Heart right ventricle (tissue), 16 donors: Measurements from ENCODE around the gene GNE. TPM values are rescaled to one million over a fixed set of nuclear protein-coding genes. Genes with fewer than 3 reads are reported as not detected.
"Not testable (repeated sequence)": the region's sequence is repeated elsewhere in the genome, so short reads cannot be mapped to it uniquely, and the experiment has no call there.

ENCODE experiments used
- ATAC-seq, 8 donors: fragments of 200-7000 bp; cut with Tn5 transposase; one replicate each; pipeline ENCODE4 v1.9.1; 2020; ENCODE audit warnings: mild to moderate bottlenecking in 8 of 8, moderate library complexity in 8 of 8, moderate number of reproducible peaks in 1 of 8
- DNase-seq, 2 donors: peaks; one replicate each; pipeline ENCODE4 v3.0.0-alpha.2; 2020
- H3K27ac ChIP-seq, 10 donors: fragments of 200-600 bp; sonication (generic) in 2 of 10; one replicate each; pipeline versions ENCODE4 v1.5.0 to v1.8.0; 2020 to 2022; ENCODE audit warnings: mild to moderate bottlenecking in 3 of 10
- H3K27me3 ChIP-seq, 7 donors: fragments of 200-600 bp; one replicate each; pipeline ENCODE4 v1.8.0; 2021 to 2022; ENCODE audit warnings: mild to moderate bottlenecking in 2 of 7
- H3K36me3 ChIP-seq, 9 donors: fragments of 200-600 bp; sonication (generic) in 1 of 9; one replicate each; pipeline versions ENCODE4 v1.5.0 to v1.8.0; 2020 to 2022; ENCODE audit warnings: mild to moderate bottlenecking in 2 of 9
- H3K4me1 ChIP-seq, 9 donors: fragments of 200-600 bp; sonication (generic) in 1 of 9; one replicate each; pipeline versions ENCODE4 v1.5.0 to v1.8.0; 2020 to 2022; ENCODE audit warnings: mild to moderate bottlenecking in 4 of 9
- H3K4me3 ChIP-seq, 10 donors: fragments of 200-600 bp; sonication (generic) in 2 of 10; one replicate each; pipeline versions ENCODE4 v1.5.0 to v1.8.0; 2020 to 2022; ENCODE audit warnings: mild to moderate bottlenecking in 7 of 10, moderate library complexity in 2 of 10
- H3K9me3 ChIP-seq, 11 donors: fragments of 200-600 bp in 10 of 11; sonication (generic) in 2 of 11; one replicate each; pipeline versions ENCODE4 v1.5.0 to v1.8.0; 2013 to 2022; ENCODE audit warnings: mild to moderate bottlenecking in 2 of 11, control low read depth in 1 of 11, moderate library complexity in 1 of 11
- WGBS, 2 donors: extraction: QIAGEN DNeasy Blood & Tissue Kit; methylation state at CpG; one replicate each; pipeline ENCODE4 v1.1.7; 2013; ENCODE audit warnings: inconsistent platforms in 1 of 2; 5-methylcytosine and 5-hydroxymethylcytosine counted together
- intact Hi-C, 10 donors: fragments of 100-400 bp; cut with DNase I; formaldehyde crosslinking; loops; one replicate each; pipeline versions ENCODE4 v1.11.1 to v1.14.2; 2022
- polyA plus RNA-seq, 2 donors: library from polyadenylated mRNA; stranded (reverse); fragments of 200-250 nt; gene quantifications; one replicate each; pipeline ENCODE4 v1.2.3, GENCODE V29; 2013
- total RNA-seq, 10 donors: library from RNA; stranded (reverse); fragmentation: NEBNext Ultra II Directional in 3 of 10; extraction: Animal tissue kit (Norgen Biotek cat#: 25700) in 3 of 10; gene quantifications; one replicate each; pipeline versions ENCODE4 v1.2.1 to v1.2.4, GENCODE V29; 2021 to 2023
- TF ChIP-seq, protein P1 (sequence below), 9 donors: fragments of 200-600 bp; sonication (generic) in 2 of 9; IDR thresholded peaks; one replicate each; pipeline versions ENCODE4 v1.5.0 to v1.8.0; 2021 to 2022; ENCODE audit warnings: antibody characterized with exemption in 9 of 9, mild to moderate bottlenecking in 5 of 9, moderate library complexity in 1 of 9
- donor health status: Arrhythmogenic right ventricular cardiomyopathy.
- donor health status: ischemic (EF 13 %, LVEDD 7.1; RV severe dilation, severe dysfunction).
- donor health status: healthy with polysubstance abuse.
- donor health status: DM: no; HTN: yes; CAD: no.
- donor health status: DM: no; HTN: no; CAD: no.
- donor health status: ischemic (EF 25% LVEDD 6.9; RV normal size, moderate dysfunction).
- donor health status: ischemic (EF 25% LVEDD 5.7; RV mildly dilated, moderate dysfunction).
- donor health status: healthy.
- donor health status: DM: yes; HTN: yes; CAD: no.
- donor health status: Ischemic cardiomyopathy.
- donor health status: ischemic (EF 35%, LVEDD 5.7; RV mildly dilated, moderate dysfunction).
- donor health status: nonischemic (EF 11% LVEDD 7.7; RV severe dilation, severe dysfunction).
- donor health status: DM: yes; HTN: yes; CAD: no.
- donor health status: PGD.
- donor health status: ischemic (EF 29% LVEDD 5.4; RV normal size, mild dysfunction).
- donor health status: nonischemic (EF 23%, LVEDD 6.1; RV moderate dilation, normal function).

GNE gene
- total and polyA plus RNA-seq, 12 donors = 4.0 to 14.9 (median 12.1) TPM

DNA sequence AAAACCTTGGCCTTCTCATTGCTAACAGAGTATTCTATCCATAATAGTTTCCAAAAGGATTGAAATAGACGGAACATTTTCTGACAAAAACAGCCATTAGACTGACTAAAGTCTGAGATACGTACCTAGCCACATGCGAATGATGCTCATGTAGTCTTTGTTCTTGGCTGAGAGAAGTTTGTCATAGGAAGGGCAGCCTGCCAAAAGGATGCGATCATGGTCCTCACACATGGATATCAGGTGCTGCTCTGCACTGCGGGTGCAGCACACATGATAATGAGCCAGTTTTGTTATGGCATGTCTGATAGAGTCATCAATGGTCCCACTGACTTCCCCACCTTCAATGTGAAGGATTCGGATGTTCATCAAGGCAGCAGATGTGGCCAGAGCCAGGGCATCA, 12.3 kb downstream of the GNE start:
- WGBS, 2 donors = 83 to 89% methylated on average over 6 of the region's 6 CpGs
- peaks cover 0 to 84% (median 29%) of the 10 kb centered on the region in 9 donors for H3K36me3 ChIP-seq
- H3K9me3 ChIP-seq = no peaks in the 10 kb centered on the region
- no peaks in the 10 kb centered on the region for H3K27me3 ChIP-seq
- no peak overlapping the region for H3K4me3 ChIP-seq
- TF ChIP-seq, protein P1, sequence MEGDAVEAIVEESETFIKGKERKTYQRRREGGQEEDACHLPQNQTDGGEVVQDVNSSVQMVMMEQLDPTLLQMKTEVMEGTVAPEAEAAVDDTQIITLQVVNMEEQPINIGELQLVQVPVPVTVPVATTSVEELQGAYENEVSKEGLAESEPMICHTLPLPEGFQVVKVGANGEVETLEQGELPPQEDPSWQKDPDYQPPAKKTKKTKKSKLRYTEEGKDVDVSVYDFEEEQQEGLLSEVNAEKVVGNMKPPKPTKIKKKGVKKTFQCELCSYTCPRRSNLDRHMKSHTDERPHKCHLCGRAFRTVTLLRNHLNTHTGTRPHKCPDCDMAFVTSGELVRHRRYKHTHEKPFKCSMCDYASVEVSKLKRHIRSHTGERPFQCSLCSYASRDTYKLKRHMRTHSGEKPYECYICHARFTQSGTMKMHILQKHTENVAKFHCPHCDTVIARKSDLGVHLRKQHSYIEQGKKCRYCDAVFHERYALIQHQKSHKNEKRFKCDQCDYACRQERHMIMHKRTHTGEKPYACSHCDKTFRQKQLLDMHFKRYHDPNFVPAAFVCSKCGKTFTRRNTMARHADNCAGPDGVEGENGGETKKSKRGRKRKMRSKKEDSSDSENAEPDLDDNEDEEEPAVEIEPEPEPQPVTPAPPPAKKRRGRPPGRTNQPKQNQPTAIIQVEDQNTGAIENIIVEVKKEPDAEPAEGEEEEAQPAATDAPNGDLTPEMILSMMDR (IDR thresholded peaks at IDR 0.05) = no peak
- ATAC-seq (no peak), DNase-seq (no peak)
- intact Hi-C loops = loop anchor here in 3 of 10 donors (5.0 to 10.0 kb wide), 3 partner anchors 79 to 146 kb away; no protein-coding TSS in a partner anchor
- H3K27ac ChIP-seq = no peak overlapping the region
- peaks cover 0 to 21% (median 7%) of the 10 kb centered on the region in 9 donors for H3K4me1 ChIP-seq

DNA sequence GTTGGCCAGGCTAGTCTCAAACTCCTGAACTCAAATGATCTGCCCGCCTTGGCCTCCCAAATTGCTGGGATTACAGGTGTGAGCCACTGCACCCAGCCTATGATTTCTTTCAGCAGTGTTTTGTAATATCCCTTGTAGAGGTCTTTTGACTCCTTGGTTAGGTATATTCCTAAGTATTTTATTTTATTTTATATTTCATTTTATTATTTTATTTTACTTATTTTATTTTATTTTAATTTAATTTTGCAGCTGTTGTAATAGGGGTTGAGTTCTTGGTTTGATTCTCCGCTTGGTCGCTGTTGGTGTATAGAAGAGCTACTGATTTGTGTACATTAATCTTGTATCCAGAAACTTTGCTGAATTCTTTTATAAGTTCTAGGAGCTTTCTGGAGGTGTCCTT, 18.6 kb downstream of the GNE start:
- peaks cover 0 to 92% (median 17%) of the 10 kb centered on the region in 9 donors for H3K36me3 ChIP-seq
- intact Hi-C loops = loop anchor here in 1 of 10 donors (10.0 kb wide), 1 partner anchor 85 kb away; no protein-coding TSS in a partner anchor
- DNase-seq, H3K27me3 ChIP-seq, H3K27ac ChIP-seq, H3K4me3 ChIP-seq, H3K4me1 ChIP-seq, ATAC-seq, H3K9me3 ChIP-seq: not testable (repeated sequence)
- 97 to 98% methylated on average over 3 of the region's 3 CpGs for WGBS, 2 donors

DNA sequence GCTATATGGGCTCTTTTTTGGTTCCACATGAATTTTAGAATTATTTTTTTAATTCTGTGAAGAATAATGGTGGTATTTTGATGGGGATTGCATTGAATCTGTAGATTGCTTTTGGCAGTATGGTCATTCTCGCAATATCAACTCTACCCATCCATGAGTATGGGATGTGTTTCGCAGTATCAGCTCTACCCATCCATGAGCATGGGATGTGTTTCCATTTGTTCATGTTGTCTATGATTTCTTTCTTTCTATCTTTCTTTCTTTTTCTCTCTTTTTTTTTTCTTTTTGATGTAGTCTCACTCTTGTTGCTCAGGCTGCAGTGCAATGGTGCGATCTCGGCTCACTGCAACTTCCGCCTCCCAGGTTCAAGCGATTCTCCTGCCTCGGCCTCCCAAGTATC, 19.0 kb downstream of the GNE start:
- peaks cover 0 to 92% (median 19%) of the 10 kb centered on the region in 9 donors for H3K36me3 ChIP-seq
- H3K9me3 ChIP-seq, ATAC-seq, intact Hi-C loops, H3K27ac ChIP-seq, H3K27me3 ChIP-seq, H3K4me3 ChIP-seq, DNase-seq, H3K4me1 ChIP-seq: not testable (repeated sequence)
- 97 to 98% methylated on average over 7 of the region's 7 CpGs for WGBS, 2 donors

DNA sequence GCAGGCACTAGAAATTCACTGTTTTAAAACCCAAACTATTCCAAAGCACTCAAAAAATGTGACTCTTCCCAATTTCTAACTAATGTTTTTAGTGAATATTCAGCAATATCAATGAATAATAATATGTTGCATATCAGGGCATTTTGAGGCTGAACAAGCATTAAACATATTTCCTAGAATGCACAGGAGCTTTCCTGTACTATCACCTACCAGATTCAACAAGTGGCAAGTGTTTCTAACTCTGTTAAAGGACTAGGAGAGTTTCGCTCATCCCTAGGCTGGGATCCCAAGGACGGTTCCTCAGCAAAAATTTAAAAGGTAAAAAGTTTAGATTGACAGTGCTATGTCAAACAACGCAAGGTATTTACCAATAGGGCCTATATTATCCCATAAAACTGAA, 21.0 kb downstream of the GNE start:
- intact Hi-C loops = no loop called here
- Histone ChIP-seq H3K27ac (no peak overlapping the region), H3K4me3 (no peak overlapping the region), H3K36me3 (peaks cover 0 to 93% (median 23%) of the 10 kb centered on the region in 9 donors), H3K4me1 (no peaks in the 10 kb centered on the region), H3K27me3 (no peaks in the 10 kb centered on the region), H3K9me3 (no peaks in the 10 kb centered on the region)
- WGBS, 2 donors = 93 to 98% methylated on average over 3 of the region's 3 CpGs
- TF ChIP-seq, protein P1 (IDR thresholded peaks at IDR 0.05) = no peak
- ATAC-seq (no peak), DNase-seq (no peak)

DNA sequence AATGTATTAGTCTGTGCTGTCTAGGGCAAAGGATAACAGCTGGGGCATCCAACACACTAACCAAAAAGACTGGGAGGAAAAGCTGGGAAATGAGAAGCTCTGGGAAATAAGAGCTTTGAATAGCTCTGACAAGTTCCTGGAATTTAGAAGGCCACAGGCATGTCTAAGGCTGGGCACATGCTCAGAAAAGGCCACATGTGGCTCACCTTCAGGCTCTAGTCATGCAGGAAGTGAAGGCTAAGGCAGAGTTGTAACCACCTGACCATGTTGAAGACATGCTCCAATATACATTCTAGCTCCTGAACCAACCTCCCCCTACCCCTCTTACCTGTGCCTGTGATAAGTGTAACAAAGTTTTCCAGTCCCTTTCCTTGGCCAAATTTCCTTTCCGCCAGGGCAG, 35.8 kb downstream of the GNE start:
- H3K9me3 ChIP-seq = peaks cover 0 to 10% (median 2%) of the 10 kb centered on the region in 11 donors
- DNase-seq (no peak), ATAC-seq (no peak)
- TF ChIP-seq, protein P1 (IDR thresholded peaks at IDR 0.05) = no peak
- no peaks in the 10 kb centered on the region for H3K27me3 ChIP-seq
- peaks cover 0 to 15% (median 3%) of the 10 kb centered on the region in 9 donors for H3K4me1 ChIP-seq
- 100% methylated on average over 1 of the region's 1 CpG for WGBS, 2 donors
- H3K36me3 ChIP-seq = peaks cover 4 to 100% (median 67%) of the 10 kb centered on the region in 9 donors
- intact Hi-C loops = no loop called here
- H3K27ac ChIP-seq = no peak overlapping the region
- no peak overlapping the region for H3K4me3 ChIP-seq
